GM18867 (cell line): ENCODE results near the gene SEL1L.
"Not testable (repeated sequence)": the region's sequence is repeated elsewhere in the genome, so short reads cannot be mapped to it uniquely, and the experiment has no call there.

Experiments used
- ATAC-seq: cut with Tn5 transposase; IDR thresholded peaks from one replicate; pipeline ENCODE4 v1.9.1; 2021; ENCODE audit warnings: mild to moderate bottlenecking, moderate library complexity; ENCODE audit not compliant: unreplicated experiment

Gene SEL1L

GRCh38 chr14:81449576-81449975, 84.1 kb downstream of the SEL1L start:
- no peak for ATAC-seq

DNA sequence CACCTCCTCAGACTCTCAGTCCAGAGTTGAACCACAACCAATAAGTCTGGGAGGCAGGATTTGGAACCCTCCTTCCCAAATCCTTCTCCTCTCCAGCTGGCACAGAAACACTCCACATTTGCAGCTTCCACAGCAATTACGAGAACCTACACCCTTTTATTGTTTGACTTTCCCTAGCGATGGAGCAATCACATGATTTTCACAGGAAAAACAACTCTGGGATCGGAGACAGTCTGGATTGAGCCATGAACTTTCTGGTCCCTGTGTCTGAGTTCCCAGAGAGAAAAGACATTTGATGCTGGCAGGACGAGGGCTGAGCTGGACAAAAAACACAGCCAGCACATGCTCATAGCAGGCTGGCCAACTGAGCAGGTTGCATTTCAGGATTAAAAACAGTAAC, 84.5 kb downstream of the SEL1L start:
- ATAC-seq = no peak

- no peak for ATAC-seq
Observed at GRCh38 chr14:81447021-81447764, 86.5 kb downstream of the SEL1L start.

GRCh38 chr14:81446279-81447007, 87.2 kb downstream of the SEL1L start:
- ATAC-seq = no peak

DNA sequence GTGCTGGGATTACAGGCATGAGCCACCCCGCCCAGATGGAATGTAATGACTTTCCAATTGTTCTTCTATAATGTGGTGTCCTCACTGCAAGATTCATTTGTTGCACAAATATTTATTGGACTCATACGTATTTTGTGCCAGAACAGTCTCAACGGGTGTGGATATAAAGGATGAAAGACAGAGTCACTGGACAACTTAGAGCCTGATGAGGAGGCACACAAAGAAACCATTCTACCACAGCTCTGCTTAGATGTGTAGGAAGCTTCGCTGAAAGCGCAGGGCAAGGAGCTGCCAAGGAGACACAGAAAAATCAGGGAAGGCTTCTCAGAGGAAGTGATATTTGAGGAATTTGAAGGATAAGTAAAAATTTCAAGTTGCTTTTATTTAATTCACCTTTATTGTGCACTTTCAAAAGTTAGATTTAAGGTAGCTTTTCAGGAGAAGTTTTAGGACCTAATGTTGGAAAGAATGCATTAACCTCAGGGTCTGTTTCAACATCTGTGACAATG, 92.0 kb downstream of the SEL1L start:
- ATAC-seq = no peak

DNA sequence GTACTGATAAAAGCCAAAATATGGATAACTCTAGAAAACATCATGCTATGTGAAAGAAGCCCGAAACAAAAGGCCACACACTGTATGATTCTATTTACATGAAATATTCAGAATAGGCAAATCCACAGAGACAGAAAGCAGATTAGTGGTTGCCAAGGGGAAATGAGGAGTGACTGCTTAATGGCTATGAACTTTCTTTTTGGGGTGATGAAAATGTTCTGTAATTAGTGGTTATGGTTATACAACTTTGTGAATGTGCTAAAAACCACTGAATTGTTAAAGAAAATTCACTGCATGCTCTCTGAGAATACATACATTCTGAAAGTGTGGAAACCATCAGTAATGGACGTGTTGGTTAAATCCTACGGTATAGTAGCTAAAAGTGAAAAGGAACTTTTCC, 93.6 kb downstream of the SEL1L start:
- no peak for ATAC-seq

DNA sequence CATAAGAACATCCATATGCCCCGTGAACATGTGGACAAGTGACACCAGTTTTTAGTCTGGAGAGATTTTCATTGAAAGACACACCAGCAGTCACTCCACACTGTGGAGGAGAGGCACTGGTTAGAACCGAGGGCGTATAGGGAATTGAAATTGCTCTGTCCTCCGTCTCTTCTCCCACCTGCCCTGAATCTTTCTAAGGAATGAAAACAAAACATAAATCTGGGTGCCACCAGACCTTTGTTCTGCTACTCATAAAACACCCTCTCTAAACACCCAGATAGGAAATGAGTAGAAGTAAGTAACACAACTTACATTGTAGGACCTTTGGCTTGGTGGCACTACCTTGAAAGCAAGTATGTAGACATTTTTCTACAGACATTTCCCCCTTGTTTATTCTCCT, 96.4 kb downstream of the SEL1L start:
- no peak for ATAC-seq

- ATAC-seq = peak; percentile 70
Observed at GRCh38 chr14:81436296-81437138, 97.1 kb downstream of the SEL1L start.

DNA sequence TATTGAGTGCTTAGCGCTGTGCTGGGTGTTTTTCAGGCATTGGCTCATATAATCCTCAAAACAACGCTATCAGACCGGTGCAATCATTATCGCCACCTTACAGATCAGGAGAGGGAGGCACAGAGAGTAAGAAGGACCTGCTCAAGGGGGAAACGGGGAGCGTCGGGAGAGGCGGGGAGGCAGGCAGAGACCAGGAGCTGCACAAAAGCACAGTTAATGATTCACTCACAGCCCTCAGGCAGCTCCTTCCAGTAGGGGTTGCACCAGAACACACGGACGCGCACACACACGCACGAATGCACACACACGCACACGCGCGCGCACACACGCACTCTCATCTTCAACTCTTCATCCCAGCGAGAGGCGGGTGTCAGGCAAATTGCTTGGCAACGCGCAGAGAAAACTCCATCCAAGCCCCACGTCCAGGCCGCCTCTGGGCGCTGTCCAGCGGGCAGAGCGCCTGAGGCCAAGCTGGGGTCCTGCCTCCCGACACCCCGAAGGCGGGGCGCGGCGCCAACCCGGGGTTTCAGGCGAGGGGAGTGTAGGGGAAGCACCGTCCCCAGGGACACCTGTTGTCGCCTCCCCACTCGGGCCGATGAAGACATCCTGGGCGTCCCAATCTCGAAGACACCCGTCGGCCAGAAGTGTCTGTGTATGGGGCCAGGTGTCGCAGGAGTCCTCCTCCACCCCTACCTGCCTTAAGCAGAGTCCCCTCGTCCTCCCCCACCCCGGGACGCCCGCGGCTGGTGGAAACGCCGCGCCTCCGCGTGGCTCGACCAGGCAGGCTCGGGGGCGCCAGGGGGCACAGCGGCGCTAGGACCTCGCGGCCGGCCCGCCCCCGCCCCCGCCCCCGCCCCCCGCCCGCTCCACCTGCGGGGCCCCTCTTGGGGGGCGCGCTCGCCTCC, 98.0 kb downstream of the SEL1L start:
- peak; percentile 32 for ATAC-seq

GRCh38 chr14:81435048-81435390, 98.6 kb downstream of the SEL1L start:
- ATAC-seq = no peak

DNA sequence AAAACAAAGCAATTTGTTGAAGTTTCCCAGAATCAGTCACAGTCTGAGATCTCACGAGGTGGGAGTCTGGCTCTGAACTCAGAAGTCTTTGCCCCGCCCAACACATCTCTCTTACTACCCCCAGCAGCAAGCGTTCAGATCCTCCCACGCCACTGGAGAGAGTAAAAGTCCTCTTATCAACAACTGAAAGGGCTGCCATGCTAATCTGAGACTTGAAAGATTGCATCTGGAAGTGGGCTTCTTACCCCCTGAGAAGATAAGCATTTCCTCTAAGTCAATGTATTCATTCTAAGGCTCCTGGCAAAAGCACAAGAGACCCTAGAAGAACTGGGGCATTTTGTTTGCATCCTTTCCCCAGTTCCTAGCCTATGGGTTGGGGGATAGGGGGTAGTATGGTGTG, 99.4 kb downstream of the SEL1L start:
- no peak for ATAC-seq

DNA sequence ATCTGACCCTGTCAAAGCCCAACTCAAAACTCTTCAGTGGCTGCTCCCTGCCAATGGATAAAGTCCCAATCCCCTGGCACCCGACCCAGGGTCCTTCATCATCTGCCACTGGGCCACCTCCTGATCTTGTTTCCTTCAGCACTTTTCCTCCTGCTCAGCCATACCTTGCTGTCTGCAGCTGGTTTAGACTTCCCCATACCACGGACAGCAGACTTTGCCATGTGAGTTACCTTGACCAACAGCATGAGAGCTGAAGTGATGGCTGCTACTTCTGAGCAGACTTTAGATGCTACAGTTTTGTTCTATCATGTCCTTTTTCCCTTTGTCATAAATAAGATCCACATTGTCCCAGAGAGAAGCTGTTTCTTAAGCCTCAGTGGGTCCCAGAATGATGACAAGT, 100.3 kb downstream of the SEL1L start:
- ATAC-seq = no peak

GRCh38 chr14:81432219-81432661, 101.4 kb downstream of the SEL1L start:
- ATAC-seq = no peak

DNA sequence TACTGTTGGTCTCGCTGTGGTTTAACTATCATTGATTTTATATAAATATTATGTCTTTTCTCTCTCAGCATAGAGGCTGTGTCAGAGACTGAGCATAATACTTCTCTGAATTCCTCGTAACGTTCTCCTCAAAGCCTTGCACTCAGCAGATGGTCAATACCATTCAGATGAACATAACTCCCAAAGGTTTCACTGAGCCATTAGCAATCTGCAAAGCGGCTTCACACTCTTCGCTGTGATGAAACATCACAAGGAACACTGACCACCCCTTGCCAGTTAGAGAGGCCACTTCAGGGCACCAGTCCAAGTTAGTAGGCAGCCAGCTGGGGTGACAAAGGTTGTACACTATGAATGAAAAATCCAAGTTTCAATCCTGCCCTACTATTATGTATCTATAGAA, 103.4 kb downstream of the SEL1L start:
- no peak for ATAC-seq

DNA sequence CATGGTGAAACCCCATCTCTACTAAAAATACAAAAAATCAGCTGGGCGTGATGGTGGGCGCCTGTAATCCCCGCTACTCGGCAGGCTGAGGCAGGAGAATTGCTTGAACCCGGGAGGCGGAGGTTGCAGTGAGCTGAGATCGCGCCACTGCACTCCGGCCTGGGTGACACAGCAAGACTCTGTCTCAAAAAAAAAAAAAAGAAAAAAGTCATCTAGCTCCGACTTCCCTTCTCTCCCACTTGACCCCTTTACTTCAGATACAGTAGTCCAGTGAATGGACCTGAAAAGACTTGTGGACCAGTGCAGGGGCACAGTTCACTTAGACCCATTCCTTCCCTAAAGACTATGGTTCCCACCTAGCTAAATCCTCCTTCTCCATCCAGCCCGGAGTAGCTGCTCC, 103.9 kb downstream of the SEL1L start:
- not testable (repeated sequence) for ATAC-seq

DNA sequence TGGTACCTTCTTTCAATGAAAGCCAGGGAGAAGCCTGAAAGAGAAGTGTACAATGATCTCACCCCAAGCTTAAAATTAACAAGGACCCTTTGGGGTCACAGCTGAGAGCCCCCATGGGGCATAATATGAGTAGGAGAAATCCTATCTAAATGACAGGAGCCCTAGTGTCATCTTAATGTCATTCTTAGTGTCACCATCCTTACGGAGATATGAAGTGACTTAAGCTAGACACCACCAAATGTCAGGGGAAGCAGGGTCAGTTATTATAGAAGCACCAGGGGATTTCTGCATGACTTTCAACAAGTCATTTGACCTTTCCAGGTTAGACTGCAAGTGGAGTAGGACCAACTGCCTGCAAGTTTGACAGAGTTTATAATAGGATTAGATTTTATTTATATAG, 104.6 kb downstream of the SEL1L start:
- ATAC-seq = no peak

GRCh38 chr14:81427348-81428058, 106.2 kb downstream of the SEL1L start:
- ATAC-seq = no peak

DNA sequence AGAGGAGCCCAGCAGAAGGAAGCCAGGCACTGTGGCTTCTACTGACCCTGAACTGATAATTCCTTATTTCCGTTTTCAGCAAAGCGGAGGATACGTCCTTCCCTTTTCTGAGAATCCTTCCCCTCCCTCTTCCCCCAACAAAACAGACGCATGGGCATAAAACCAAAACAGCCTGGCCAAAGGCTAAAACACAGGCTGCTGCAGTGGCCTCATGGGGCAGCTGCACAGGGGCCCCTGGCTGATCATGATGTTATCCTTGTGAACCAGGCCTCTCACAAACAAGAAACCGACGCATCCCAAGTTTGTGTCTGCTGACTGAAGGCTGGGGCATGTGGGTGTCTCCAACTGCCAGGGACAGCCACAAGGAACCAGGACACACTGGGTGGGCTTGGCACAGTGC, 110.1 kb downstream of the SEL1L start:
- ATAC-seq = no peak
